ENCODE results near the gene GABRD.

The GABRD gene

DNA sequence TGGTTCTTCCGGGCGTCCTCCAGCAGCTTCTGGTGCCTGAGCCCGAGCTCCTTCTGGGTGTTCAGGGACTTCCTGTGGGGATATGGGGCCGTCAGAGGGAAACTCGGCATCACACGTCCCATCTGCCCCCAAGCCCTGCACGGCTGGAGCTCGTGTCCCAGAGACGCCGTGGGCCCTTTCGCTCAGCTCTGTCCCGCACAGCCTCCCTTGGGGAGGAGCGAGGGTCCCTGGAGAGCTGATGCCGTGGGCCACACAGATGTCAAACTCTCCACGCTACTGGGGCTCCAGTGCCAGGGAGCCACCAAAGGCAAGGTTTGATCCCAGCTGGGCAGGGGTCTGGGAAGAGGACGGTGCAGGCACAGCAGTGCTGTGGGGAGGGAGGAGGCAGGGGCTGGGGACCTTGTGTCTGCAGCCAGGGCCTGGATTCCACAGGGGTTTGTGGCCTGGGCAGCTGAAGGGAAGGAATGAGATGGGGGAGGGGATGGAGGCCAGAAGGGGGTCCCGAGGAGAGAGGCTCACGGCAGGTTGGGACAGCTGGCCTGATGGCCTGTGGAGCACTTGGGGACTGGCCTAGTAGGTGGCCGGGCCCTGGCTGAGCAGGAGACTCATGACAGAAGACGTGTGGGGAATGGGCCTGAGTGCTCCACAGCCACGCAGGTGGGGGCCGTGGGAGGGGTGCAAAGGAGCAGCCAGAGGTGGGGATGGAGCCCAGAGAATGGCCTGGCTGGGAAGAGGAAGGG, 46.0 kb upstream of the GABRD start:
- DNase-seq (ENCODE audit: extremely low read depth, insufficient read length) = no peak
- H3K36me3 ChIP-seq (ENCODE audit: control insufficient read depth, insufficient read depth, low read length) = no peaks in the 10 kb centered on the region
- TF ChIP-seq, protein P1, sequence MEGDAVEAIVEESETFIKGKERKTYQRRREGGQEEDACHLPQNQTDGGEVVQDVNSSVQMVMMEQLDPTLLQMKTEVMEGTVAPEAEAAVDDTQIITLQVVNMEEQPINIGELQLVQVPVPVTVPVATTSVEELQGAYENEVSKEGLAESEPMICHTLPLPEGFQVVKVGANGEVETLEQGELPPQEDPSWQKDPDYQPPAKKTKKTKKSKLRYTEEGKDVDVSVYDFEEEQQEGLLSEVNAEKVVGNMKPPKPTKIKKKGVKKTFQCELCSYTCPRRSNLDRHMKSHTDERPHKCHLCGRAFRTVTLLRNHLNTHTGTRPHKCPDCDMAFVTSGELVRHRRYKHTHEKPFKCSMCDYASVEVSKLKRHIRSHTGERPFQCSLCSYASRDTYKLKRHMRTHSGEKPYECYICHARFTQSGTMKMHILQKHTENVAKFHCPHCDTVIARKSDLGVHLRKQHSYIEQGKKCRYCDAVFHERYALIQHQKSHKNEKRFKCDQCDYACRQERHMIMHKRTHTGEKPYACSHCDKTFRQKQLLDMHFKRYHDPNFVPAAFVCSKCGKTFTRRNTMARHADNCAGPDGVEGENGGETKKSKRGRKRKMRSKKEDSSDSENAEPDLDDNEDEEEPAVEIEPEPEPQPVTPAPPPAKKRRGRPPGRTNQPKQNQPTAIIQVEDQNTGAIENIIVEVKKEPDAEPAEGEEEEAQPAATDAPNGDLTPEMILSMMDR (IDR thresholded peaks at IDR 0.05; ENCODE audit: insufficient read depth, low read length, poor library complexity, severe bottlenecking) = no peak
- H3K4me3 ChIP-seq (replicated peaks; ENCODE audit: low read depth, low read length) = no peak overlapping the region
- no peaks in the 10 kb centered on the region for H3K27me3 ChIP-seq (replicated peaks; ENCODE audit: control insufficient read depth, insufficient read depth, low read length)

DNA sequence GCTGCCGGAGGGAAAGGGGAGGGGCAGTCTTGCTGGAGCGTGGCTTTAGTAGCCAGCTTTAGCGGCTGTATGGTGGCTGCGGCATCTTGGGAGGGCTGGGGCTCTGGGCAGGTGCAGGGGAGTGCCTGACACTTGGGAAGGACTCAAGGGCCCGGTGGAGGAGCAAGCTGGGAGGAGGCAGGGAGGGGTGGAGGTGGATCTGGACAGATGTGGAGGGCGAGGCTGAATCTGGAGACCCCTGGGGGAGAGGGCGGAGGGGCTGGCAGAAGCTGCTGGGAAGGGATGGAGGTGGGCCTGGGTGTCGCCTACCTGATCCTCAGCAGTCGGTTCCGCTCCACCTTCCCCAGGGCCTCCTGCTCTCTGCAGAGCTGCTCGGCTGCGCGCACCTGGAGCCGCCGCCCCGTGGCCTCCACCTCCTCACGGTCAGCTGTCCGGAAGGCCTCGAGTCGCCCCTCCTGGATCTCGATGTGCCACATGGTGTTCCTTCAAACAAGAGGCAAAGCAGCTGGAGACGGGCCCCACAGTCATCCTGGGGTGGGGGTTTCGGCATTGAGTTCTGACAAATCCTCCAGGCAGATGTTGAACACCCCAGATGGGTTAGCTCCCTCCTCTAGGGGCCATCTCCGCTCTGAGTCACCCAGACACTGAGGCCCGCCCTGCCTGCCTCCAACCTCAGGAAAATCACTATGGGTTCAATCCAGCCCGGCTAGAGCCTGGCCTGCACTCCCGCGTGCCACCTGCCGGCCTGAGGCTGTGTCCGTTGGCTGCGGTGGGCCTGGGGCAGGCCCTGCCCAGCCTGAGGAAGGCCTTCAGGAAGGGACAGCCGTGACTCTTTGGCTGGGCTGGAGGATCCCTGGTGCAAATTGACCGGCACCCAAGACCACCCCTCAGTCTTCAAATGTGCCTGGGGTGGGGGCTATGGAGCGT, 45.2 kb upstream of the GABRD start:
- Histone ChIP-seq H3K27me3 (replicated peaks; ENCODE audit: control insufficient read depth, insufficient read depth, low read length) (no peaks in the 10 kb centered on the region), H3K4me3 (replicated peaks; ENCODE audit: low read depth, low read length) (no peak overlapping the region), H3K36me3 (ENCODE audit: control insufficient read depth, insufficient read depth, low read length) (no peaks in the 10 kb centered on the region)
- DNase-seq (ENCODE audit: extremely low read depth, insufficient read length) = no peak
- TF ChIP-seq, protein P1 (IDR thresholded peaks at IDR 0.05; ENCODE audit: insufficient read depth, low read length, poor library complexity, severe bottlenecking) = no peak

DNA sequence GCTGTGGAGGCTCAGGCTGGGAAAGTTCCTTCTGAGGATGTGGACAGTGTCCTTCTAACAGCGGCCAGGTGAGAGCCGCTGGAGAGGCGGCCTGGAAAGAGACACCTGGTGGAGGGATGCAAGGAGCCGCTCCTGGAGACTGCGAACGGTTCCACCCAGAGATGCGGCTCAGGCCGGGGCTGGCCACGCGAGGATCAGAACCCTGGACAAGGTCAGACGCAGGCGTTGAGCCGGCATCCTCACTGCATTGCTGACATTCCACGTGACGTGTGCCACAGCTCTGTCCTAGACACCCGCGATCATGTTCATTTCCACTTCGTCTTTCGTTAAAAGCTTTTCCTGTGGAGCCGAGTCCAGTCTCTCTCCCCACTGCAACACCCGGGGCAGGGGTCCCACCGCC, 44.3 kb upstream of the GABRD start:
- TF ChIP-seq, protein P1 (IDR thresholded peaks at IDR 0.05; ENCODE audit: insufficient read depth, low read length, poor library complexity, severe bottlenecking) = no peak
- Histone ChIP-seq H3K4me3 (replicated peaks; ENCODE audit: low read depth, low read length) (no peak overlapping the region), H3K36me3 (ENCODE audit: control insufficient read depth, insufficient read depth, low read length) (no peaks in the 10 kb centered on the region), H3K27me3 (replicated peaks; ENCODE audit: control insufficient read depth, insufficient read depth, low read length) (no peaks in the 10 kb centered on the region)
- no peak for DNase-seq (ENCODE audit: extremely low read depth, insufficient read length)

DNA sequence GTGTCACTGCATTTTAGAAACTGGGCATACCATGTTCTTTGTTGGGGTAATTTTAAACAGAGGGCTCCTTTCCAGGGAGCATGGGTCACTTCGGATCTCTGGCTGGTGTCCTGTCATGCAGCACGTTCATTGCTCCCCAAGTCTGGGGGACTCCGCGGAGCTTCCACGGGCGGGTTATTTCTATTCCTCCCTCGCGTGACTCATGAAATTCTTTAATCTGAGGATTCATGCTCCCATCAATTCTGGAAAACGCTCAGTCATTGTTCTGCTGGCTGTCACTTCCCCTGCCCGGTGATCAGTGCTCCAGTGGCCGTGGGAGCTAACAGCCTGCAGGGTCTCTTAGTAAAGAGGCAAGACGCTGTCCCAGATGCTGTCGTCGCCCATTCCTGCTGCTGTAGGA, 43.6 kb upstream of the GABRD start:
- TF ChIP-seq, protein P1 (IDR thresholded peaks at IDR 0.05; ENCODE audit: insufficient read depth, low read length, poor library complexity, severe bottlenecking) = no peak

DNA sequence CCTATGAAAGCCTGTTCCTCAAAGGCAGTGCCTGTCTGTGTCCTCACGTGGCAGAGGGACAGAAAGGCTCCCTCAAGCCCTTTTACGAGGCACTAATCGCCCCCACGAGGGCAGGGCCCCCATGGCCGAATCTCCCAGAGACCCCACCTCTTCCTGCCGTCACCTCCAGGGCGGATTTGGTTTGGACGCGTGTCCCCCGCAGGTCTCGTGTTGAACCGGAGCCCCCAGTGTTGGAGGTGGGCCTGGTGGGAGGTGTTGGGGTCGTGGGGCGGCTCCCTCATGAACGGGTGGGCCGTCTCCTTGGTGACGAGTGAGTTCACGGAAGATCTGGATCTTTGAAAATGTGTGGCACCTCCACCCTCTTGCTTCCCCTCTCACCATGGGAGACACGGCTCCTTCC, 43.1 kb upstream of the GABRD start:
- TF ChIP-seq, protein P1 (IDR thresholded peaks at IDR 0.05; ENCODE audit: insufficient read depth, low read length, poor library complexity, severe bottlenecking) = no peak
- Histone ChIP-seq H3K4me3 (replicated peaks; ENCODE audit: low read depth, low read length) (no peak overlapping the region), H3K27me3 (replicated peaks; ENCODE audit: control insufficient read depth, insufficient read depth, low read length) (no peaks in the 10 kb centered on the region), H3K36me3 (ENCODE audit: control insufficient read depth, insufficient read depth, low read length) (no peaks in the 10 kb centered on the region)
- no peak for DNase-seq (ENCODE audit: extremely low read depth, insufficient read length)

More for the DNA sequence above, 43.6 kb upstream of the GABRD start:
- no peak for DNase-seq (ENCODE audit: extremely low read depth, insufficient read length)
- Histone ChIP-seq H3K27me3 (replicated peaks; ENCODE audit: control insufficient read depth, insufficient read depth, low read length) (no peaks in the 10 kb centered on the region), H3K36me3 (ENCODE audit: control insufficient read depth, insufficient read depth, low read length) (no peaks in the 10 kb centered on the region), H3K4me3 (replicated peaks; ENCODE audit: low read depth, low read length) (no peak overlapping the region)

Data from GM06990 (cell line).